Head of caudate nucleus (tissue), 42 donors: Measurements from ENCODE around the gene COL11A2.

ENCODE experiments used
- DNase-seq, 42 donors: peaks; one replicate each; pipeline versions ENCODE4 v3.0.0 to v3.0.0-alpha.2; 2020 to 2021; ENCODE audit warnings: mixed read lengths in 7 of 42
- intact Hi-C: fragments of 100-400 bp; cut with DNase I; formaldehyde crosslinking; loops from one replicate; pipeline ENCODE4 v1.15.0; 2022

COL11A2 gene

DNA sequence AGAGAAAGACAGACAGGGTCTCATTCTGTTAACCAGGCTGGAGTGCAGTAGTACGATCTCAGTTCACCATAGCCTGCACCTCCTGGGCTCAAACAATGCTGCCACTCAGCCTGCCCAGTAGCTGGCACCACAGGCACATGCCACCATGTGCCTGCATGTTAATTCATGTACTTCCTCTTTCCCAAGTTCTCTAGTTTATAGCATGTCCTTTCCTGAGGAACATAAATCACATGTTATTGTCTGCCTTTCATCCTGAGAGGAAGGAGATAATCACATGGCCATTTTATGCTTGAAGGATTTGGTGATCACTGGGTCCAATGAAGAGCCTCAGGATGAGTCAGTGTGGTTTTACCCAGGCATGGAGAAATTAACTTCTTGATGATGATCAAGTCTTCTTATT lies 47.9 kb downstream of the COL11A2 start:
- intact Hi-C loops = no loop called here
- DNase-seq = peak in 9 of 42 donors; percentile 13 to 44 (median 22)

GRCh38 chr6:33143113-33143770 lies 49.0 kb downstream of the COL11A2 start:
- no peak for DNase-seq
- intact Hi-C loops = no loop called here

- intact Hi-C loops = no loop called here
Observed at GRCh38 chr6:33142501-33143070, 49.7 kb downstream of the COL11A2 start.

GRCh38 chr6:33140556-33140955 lies 51.7 kb downstream of the COL11A2 start:
- no peak for DNase-seq
- intact Hi-C loops = no loop called here

More at GRCh38 chr6:33142501-33143070, 49.7 kb downstream of the COL11A2 start:
- no peak for DNase-seq

- DNase-seq = no peak
- intact Hi-C loops = no loop called here
Observed at GRCh38 chr6:33139596-33140206, 52.6 kb downstream of the COL11A2 start.

- intact Hi-C loops = no loop called here
- DNase-seq = no peak
Observed at GRCh38 chr6:33136310-33136900, 55.9 kb downstream of the COL11A2 start.

DNA sequence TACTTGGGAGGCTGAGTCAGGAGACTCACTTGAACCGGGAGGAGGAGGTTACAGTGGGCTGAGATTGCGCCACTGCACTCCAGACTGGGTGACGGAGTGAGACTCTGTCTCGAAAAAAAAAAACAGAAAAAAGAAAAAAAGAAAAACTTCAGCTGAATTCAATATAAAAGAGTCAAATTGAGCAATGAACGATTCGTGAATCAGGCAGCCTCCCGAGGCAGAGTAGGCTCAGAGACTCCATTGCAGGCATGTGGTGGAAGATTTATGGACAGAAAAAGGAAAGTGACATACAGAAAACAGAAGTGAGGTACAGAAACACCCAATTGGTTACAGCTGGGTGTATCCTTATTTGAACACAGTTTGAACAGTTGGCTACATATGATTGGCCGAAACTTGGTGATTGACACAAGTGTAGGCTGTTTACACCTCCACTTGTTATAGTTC lies 60.2 kb downstream of the COL11A2 start:
- no peak for DNase-seq
- intact Hi-C loops = no loop called here

DNA sequence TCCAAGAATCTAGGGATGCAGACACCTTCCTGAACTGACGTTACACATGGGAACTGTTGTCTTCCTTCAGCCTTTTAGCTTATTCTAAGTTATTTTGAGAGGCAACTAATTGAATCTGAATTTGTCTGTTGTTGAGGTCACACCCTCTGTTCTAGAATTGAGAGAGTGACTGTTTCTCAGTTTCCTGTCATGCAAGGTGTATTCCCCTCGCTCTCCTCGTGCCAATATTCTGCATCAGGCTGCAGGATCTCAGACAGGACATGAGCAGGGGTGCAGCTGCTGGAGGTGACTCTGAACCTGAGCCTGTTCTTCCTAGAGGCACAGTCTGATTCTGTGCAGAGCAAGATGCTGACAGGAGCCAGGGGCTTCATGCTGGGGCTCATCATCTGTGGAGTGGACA lies 63.9 kb downstream of the COL11A2 start:
- intact Hi-C loops = no loop called here
- no peak for DNase-seq

DNA sequence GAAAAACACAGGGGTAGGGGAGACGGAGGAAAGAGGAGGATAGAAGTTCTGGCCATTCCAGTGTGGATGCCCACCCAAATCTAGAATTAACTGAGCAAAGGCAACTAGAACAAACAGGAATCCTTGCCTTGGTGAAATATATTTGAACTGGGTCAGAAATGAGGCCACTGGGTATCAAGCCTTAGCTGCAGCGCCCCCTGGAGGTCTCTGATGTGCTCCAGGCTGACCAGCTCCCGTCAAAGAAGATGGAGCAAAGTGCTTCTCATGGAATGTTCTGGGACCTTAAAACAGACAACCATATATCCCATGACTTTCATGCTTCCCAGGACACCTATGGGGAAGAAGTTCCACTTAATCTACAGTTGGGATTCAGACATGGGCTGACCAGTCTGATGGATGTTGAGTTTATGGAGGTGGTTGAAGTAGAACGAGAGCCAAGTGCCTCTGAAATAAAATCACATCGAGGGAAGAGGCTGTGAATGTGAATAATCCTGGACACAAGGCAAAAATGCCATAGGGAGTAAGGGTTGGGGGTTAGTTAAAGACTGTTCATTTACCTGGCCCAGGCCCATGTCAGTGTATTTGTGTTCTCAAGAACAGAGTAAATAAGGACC lies 66.1 kb downstream of the COL11A2 start:
- DNase-seq = peak in 41 of 42 donors; percentile 11 to 86 (median 63)

GRCh38 chr6:33124947-33125346 lies 67.3 kb downstream of the COL11A2 start:
- intact Hi-C loops = no loop called here
- DNase-seq = no peak

More for the DNA sequence above, 66.1 kb downstream of the COL11A2 start:
- intact Hi-C loops = no loop called here

DNA sequence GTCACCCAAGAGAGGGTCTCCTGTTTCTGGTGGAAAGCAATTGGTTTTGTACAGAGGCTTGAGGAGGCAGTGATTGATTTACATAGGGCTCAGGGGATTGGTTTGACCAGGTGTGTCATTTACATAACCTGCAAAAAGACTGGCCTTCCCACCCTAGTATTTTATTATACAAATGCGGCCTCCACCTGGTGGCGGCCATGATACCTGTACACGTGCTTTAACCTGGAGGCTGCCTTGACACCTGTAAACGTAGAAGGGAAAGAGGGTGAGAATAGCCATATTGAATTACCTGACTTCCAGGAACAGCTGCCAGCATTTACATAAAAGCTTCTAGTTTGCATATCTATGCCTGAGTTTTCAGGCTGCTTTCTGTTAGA lies 67.8 kb downstream of the COL11A2 start:
- DNase-seq = no peak
- intact Hi-C loops = no loop called here

- intact Hi-C loops = no loop called here
- peak in 2 of 42 donors; percentile 32 to 50 for DNase-seq
Observed at GRCh38 chr6:33123732-33124524, 68.3 kb downstream of the COL11A2 start.

DNA sequence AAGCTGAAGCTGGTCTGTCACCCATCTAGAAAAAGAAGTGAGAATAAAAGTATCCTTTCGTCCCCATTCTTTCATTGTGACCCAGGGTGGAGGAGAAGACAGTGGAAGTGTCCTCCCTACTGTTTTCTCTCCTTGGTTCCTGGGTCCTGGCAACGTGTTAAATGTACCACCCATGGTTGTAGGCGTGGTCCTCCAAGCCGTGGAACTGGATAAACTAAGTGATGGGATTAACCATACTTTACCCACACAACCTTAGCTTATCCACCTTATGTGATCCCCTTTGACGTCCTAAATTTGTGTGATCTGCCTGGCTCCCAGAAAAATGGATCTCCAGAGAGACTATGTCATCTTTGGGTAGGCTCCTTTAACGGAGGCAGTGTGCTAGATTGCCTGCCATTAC lies 69.1 kb downstream of the COL11A2 start:
- intact Hi-C loops = no loop called here
- no peak for DNase-seq

DNA sequence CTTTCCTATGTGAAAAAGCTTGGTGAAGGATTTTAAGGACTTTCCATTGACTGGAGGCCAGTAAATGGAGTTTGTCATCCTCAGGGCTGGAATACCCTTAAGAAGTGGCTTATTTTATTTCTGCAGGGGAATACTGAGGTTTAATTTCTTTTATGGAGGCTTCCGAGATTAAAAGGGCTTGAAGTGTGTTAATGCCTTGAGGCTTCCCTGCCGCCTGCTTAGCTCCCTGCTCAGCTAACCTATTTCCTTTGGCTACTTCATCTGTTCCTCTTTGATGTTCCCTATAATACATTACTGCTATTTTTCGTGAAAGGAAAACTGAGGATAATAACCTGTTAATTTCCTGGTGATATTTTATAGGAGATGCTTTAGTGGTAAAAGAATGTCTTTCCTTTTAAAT lies 72.3 kb downstream of the COL11A2 start:
- DNase-seq = no peak
- intact Hi-C loops = no loop called here

- DNase-seq = peak in 4 of 42 donors; percentile 18 to 51 (median 26)
- intact Hi-C loops = loop anchor here (5.0 kb wide), 1 partner anchor 129 kb away; no protein-coding TSS in a partner anchor
Observed at GRCh38 chr6:33118525-33119123, 73.6 kb downstream of the COL11A2 start.

- DNase-seq = no peak
- intact Hi-C loops = loop anchor here (5.0 kb wide), 1 partner anchor 129 kb away; no protein-coding TSS in a partner anchor
Observed at GRCh38 chr6:33117811-33118277, 74.4 kb downstream of the COL11A2 start.

- intact Hi-C loops = loop anchor here (5.0 kb wide), 1 partner anchor 130 kb away; no protein-coding TSS in a partner anchor
Observed at GRCh38 chr6:33116841-33117711, 75.2 kb downstream of the COL11A2 start.

More at GRCh38 chr6:33116841-33117711, 75.2 kb downstream of the COL11A2 start:
- DNase-seq = peak in 12 of 42 donors; percentile 2 to 56 (median 20)
